ENCODE measurements around the gene ATP2B1.

DNA sequence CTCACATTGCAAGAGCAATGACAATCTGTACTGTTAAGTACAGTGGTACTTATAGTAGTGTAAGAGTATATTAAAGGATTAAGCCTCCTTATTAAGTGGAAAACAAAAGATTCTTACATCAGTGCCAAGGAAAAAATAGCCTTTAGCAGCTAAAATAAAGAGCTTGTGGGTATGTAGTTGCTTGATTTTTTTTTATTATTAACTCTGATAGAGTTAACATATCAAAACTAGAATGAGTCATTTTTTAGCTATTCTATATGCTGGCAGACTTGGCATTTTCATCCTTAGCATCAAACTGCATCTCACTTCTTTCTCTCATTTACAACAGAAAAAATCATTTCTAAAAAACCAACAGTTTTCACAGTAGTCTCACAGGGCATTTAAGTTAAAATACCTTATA, 86.5 kb downstream of the ATP2B1 start:
- TF ChIP-seq, protein P1, sequence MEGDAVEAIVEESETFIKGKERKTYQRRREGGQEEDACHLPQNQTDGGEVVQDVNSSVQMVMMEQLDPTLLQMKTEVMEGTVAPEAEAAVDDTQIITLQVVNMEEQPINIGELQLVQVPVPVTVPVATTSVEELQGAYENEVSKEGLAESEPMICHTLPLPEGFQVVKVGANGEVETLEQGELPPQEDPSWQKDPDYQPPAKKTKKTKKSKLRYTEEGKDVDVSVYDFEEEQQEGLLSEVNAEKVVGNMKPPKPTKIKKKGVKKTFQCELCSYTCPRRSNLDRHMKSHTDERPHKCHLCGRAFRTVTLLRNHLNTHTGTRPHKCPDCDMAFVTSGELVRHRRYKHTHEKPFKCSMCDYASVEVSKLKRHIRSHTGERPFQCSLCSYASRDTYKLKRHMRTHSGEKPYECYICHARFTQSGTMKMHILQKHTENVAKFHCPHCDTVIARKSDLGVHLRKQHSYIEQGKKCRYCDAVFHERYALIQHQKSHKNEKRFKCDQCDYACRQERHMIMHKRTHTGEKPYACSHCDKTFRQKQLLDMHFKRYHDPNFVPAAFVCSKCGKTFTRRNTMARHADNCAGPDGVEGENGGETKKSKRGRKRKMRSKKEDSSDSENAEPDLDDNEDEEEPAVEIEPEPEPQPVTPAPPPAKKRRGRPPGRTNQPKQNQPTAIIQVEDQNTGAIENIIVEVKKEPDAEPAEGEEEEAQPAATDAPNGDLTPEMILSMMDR (IDR thresholded peaks at IDR 0.05; ENCODE audit: low read length), result no peak
- TF ChIP-seq EZH2 (IDR thresholded peaks at IDR 0.05; ENCODE audit: borderline replicate concordance, low read length), result no peak

All from OCI-LY1 (cell line).